Measurements from ENCODE around the gene SLC39A7.

The SLC39A7 gene

GRCh38 chr6:33212857-33213165, 12.1 kb downstream of the SLC39A7 start:
- no peak for ATAC-seq
- no peak for TF ChIP-seq CSRNP3 (CRISPR knock-in tag; IDR thresholded peaks at IDR 0.05)
- TF ChIP-seq, protein P1, sequence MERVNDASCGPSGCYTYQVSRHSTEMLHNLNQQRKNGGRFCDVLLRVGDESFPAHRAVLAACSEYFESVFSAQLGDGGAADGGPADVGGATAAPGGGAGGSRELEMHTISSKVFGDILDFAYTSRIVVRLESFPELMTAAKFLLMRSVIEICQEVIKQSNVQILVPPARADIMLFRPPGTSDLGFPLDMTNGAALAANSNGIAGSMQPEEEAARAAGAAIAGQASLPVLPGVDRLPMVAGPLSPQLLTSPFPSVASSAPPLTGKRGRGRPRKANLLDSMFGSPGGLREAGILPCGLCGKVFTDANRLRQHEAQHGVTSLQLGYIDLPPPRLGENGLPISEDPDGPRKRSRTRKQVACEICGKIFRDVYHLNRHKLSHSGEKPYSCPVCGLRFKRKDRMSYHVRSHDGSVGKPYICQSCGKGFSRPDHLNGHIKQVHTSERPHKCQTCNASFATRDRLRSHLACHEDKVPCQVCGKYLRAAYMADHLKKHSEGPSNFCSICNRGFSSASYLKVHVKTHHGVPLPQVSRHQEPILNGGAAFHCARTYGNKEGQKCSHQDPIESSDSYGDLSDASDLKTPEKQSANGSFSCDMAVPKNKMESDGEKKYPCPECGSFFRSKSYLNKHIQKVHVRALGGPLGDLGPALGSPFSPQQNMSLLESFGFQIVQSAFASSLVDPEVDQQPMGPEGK (CRISPR knock-in tag; IDR thresholded peaks at IDR 0.05; ENCODE audit: borderline replicate concordance): no peak
- no peak for TF ChIP-seq ZFP30 (CRISPR knock-in tag; IDR thresholded peaks at IDR 0.05)
- TF ChIP-seq PPARA (CRISPR knock-in tag; IDR thresholded peaks at IDR 0.05; ENCODE audit: borderline replicate concordance): no peak
- TF ChIP-seq TOX (CRISPR knock-in tag; IDR thresholded peaks at IDR 0.05; ENCODE audit: borderline replicate concordance): no peak
- no peak for TF ChIP-seq ZNF565 (CRISPR knock-in tag; conservative IDR thresholded peaks at IDR 0.05; ENCODE audit: low read depth)
- TF ChIP-seq, protein P2, sequence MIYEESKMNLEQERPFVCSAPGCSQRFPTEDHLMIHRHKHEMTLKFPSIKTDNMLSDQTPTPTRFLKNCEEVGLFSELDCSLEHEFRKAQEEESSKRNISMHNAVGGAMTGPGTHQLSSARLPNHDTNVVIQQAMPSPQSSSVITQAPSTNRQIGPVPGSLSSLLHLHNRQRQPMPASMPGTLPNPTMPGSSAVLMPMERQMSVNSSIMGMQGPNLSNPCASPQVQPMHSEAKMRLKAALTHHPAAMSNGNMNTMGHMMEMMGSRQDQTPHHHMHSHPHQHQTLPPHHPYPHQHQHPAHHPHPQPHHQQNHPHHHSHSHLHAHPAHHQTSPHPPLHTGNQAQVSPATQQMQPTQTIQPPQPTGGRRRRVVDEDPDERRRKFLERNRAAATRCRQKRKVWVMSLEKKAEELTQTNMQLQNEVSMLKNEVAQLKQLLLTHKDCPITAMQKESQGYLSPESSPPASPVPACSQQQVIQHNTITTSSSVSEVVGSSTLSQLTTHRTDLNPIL (CRISPR knock-in tag; IDR thresholded peaks at IDR 0.05; ENCODE audit: low read depth): no peak

GRCh38 chr6:33213166-33213988, 12.7 kb downstream of the SLC39A7 start:
- peak; percentile 64 for ATAC-seq
- no peak for TF ChIP-seq OSR1 (CRISPR knock-in tag; IDR thresholded peaks at IDR 0.05)
- TF ChIP-seq ZNF565 (CRISPR knock-in tag; conservative IDR thresholded peaks at IDR 0.05; ENCODE audit: low read depth): no peak
- TF ChIP-seq, protein P1 (CRISPR knock-in tag; IDR thresholded peaks at IDR 0.05; ENCODE audit: borderline replicate concordance): peak; percentile 50; the same call in 1 of the 2 replicates
- peak; percentile 61; the same call in 1 of the 2 replicates for TF ChIP-seq GLIS3 (CRISPR knock-in tag; IDR thresholded peaks at IDR 0.05)

DNA sequence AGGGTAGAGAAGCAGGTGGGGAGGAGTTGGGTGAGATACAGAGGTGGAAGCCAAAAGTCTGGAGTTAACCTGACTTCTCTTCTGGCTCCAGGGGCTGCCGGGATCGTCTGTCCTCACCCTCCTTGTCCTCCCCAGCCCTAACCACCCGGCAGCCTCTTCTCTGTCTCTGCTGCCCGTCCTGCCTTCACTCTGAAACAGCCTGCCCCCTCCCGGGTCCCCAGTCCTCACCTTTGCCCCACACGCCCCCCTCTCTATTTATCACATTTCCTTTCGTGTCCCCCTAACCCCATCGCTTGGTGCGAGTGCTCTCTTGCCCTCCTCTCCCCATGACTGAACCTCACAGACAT, 13.3 kb downstream of the SLC39A7 start:
- peak; percentile 24 for ATAC-seq
- TF ChIP-seq RARB (CRISPR knock-in tag; IDR thresholded peaks at IDR 0.05): no peak
- no peak for TF ChIP-seq SNAI2 (CRISPR knock-in tag; IDR thresholded peaks at IDR 0.05)
- no peak for TF ChIP-seq CSRNP3 (CRISPR knock-in tag; IDR thresholded peaks at IDR 0.05)
- TF ChIP-seq ZNF70 (CRISPR knock-in tag; IDR thresholded peaks at IDR 0.05): no peak
- no peak for TF ChIP-seq PPARA (CRISPR knock-in tag; IDR thresholded peaks at IDR 0.05; ENCODE audit: borderline replicate concordance)
- no peak for TF ChIP-seq TSHZ2 (CRISPR knock-in tag; IDR thresholded peaks at IDR 0.05)
- no peak for TF ChIP-seq ESRRG (CRISPR knock-in tag; IDR thresholded peaks at IDR 0.05)
- TF ChIP-seq GLIS3 (CRISPR knock-in tag; IDR thresholded peaks at IDR 0.05): no peak
- TF ChIP-seq ZFP30 (CRISPR knock-in tag; IDR thresholded peaks at IDR 0.05): no peak
- TF ChIP-seq, protein P2 (CRISPR knock-in tag; IDR thresholded peaks at IDR 0.05; ENCODE audit: low read depth): no peak
- TF ChIP-seq ARNTL (CRISPR knock-in tag; IDR thresholded peaks at IDR 0.05; ENCODE audit: borderline replicate concordance, low read depth): no peak
- no peak for TF ChIP-seq ZFP3 (CRISPR knock-in tag; IDR thresholded peaks at IDR 0.05)
